PC-3 (cell line): ENCODE data around the gene TREX2. TPM values are rescaled to one million over a fixed set of nuclear protein-coding genes. Genes with fewer than 3 reads are reported as not detected.

ENCODE experiments used
- ATAC-seq: fragments of 200-7000 bp; cut with Tn5 transposase; 2 replicates; pipeline ENCODE4 v1.9.1; 2020; ENCODE audit warnings: mild to moderate bottlenecking, moderate library complexity
- BruUV-seq: library from RNA; stranded (reverse); fragments of 400-500 nt; replicated peaks from 2 replicates; lab custom pipeline; 2021; lab: Mats Ljungman, UMichigan
- CTCF ChIA-PET: fragments of 300-600 bp; sonication (Branson Sonifier 250); formaldehyde crosslinking; loops from one replicate; lab custom pipeline; 2022; ENCODE audit warnings: antibody characterized with exemption; lab: Charles Lee
- POLR2A ChIA-PET: fragments of 300-600 bp; sonication (Branson Sonifier 250); formaldehyde crosslinking; loops from one replicate; lab custom pipeline; 2022; ENCODE audit warnings: antibody characterized with exemption; ENCODE audit not compliant: unreplicated experiment; lab: Charles Lee
- DNase-seq: peaks from one replicate; pipeline ENCODE4 v3.0.0-alpha.2; 2015
- H2AFZ ChIP-seq: fragments of 300-600 bp; sonication (generic); 2 replicates; pipeline ENCODE4 v1.6.0; 2016; ENCODE audit warnings: antibody characterized with exemption, low read length
- H3F3A ChIP-seq: fragments of 300-600 bp; sonication (generic); one replicate; pipeline ENCODE4 v1.6.0; 2017; ENCODE audit warnings: antibody characterized with exemption, low read length, control low read depth, mild to moderate bottlenecking; ENCODE audit not compliant: unreplicated experiment
- H3K27ac ChIP-seq: fragments of 300-600 bp; sonication (generic); 2 replicates; pipeline ENCODE4 v1.5.1; 2016; ENCODE audit warnings: mild to moderate bottlenecking, low read length
- H3K27me3 ChIP-seq: fragments of 300-600 bp; sonication (generic); 2 replicates; pipeline ENCODE4 v1.6.1; 2016; ENCODE audit warnings: low read length, mixed read lengths
- H3K36me3 ChIP-seq: fragments of 300-600 bp; sonication (generic); 2 replicates; pipeline ENCODE4 v1.6.1; 2016; ENCODE audit warnings: low read depth, mixed run types, low read length, mixed read lengths
- H3K4me1 ChIP-seq: fragments of 300-600 bp; sonication (generic); 2 replicates; pipeline ENCODE4 v1.5.1; 2016; ENCODE audit warnings: low read length; ENCODE audit not compliant: insufficient read depth
- H3K4me2 ChIP-seq: fragments of 300-600 bp; sonication (generic); 2 replicates; pipeline ENCODE4 v1.6.0; 2016; ENCODE audit warnings: low read length
- H3K4me3 ChIP-seq: fragments of 300-600 bp; sonication (generic); 2 replicates; pipeline ENCODE4 v1.5.1; 2016; ENCODE audit warnings: mild to moderate bottlenecking, low read length, mixed read lengths
- H3K79me2 ChIP-seq: fragments of 300-600 bp; sonication (generic); 2 replicates; pipeline ENCODE4 v1.6.1; 2017; ENCODE audit warnings: low read length, mixed read lengths
- H3K9ac ChIP-seq: fragments of 300-600 bp; sonication (generic); 2 replicates; pipeline ENCODE4 v1.6.0; 2016; ENCODE audit warnings: mild to moderate bottlenecking, low read length
- H3K9me2 ChIP-seq: fragments of 300-600 bp; sonication (generic); replicated peaks from 2 replicates; pipeline ENCODE4 v1.6.1; 2016; ENCODE audit warnings: mixed run types, low read length, mixed read lengths
- H3K9me3 ChIP-seq: fragments of 300-600 bp; sonication (generic); 2 replicates; pipeline ENCODE4 v1.6.1; 2016; ENCODE audit warnings: low read length, mixed read lengths
- H4K20me1 ChIP-seq: fragments of 300-600 bp; sonication (generic); 2 replicates; pipeline ENCODE4 v1.6.1; 2016; ENCODE audit warnings: low read length, mixed read lengths
- EZH2 ChIP-seq: fragments of 300-600 bp; sonication (generic); IDR thresholded peaks from one replicate; pipeline ENCODE4 v1.6.1; 2017; ENCODE audit warnings: antibody characterized with exemption, mild to moderate bottlenecking, low read length; ENCODE audit not compliant: unreplicated experiment
- EZH2phosphoT487 ChIP-seq: fragments of 300-600 bp; sonication (generic); IDR thresholded peaks from 2 replicates; pipeline ENCODE4 v1.6.1; 2018; ENCODE audit warnings: mild to moderate bottlenecking, antibody characterized with exemption, low read length, borderline replicate concordance
- intact Hi-C: fragments of 100-400 bp; cut with micrococcal nuclease; formaldehyde crosslinking; loops from 2 replicates; pipeline ENCODE4 v1.9.0; 2023
- total RNA-seq: library from RNA; depleted of rRNA; stranded (reverse); fragments of >200 nt; gene quantifications from 2 replicates; pipeline ENCODE4 v1.2.3, GENCODE V29; 2014
- TF ChIP-seq, protein P1 (sequence below): fragments of 300-600 bp; sonication (generic); conservative IDR thresholded peaks from 2 replicates; pipeline ENCODE4 v1.5.1; 2017; ENCODE audit warnings: antibody characterized with exemption, low read depth, mild to moderate bottlenecking, low read length

TREX2 gene
- total RNA-seq, 1 experiment from 2014 or later = 1.4 TPM

DNA sequence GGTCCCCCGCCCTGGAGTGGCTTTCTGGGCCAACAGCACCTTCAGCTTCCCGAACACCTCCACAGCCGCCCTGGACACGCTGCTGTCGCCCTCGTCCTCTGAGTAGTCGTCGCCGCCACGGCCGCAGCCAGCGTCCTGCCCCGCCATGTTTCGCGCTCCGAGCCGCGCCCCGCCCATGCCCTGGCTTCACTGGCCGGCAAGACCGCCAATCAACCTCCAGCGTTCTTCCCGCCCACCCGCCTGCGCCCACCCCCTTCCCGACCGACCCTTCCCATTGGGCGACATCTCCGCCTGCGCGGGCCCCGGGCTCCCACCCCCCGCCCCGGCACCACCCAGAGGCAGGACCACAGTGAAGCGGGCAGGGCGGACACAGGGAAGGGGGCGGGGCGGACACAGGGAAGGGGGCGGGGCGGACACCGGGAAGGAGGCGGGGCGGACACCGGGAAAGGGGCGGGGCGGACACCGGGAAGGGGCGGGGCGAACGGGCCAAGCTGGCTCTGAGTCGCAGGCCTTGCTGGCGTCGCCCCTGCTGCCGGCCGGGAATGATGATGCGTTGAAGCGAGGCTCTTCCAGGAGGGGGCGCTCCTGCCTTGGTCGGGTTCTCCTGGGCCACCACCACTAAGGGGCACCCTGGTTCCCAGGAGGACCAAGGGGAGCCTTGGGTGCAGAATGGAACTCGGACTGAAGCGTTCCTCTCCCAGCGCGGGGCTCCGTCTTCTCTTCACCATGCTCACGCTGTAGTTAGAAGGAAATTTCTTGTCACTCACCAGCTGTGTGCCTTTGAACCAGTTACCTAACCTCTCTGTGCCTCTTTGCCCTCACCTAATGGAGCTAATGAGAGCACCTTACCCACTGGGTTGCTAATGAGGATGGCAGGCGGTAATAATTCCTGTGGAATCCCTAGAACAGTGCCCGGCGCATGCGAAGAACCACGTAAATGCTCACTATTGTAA, 24.8 kb upstream of the TREX2 start, which contains the start of gene HAUS7:
Gene HAUS7 (minus strand): TSS at position 166 of the 953 bp plus-strand sequence. CDS start 19 bp downstream, at position 147.
- no TSS peak for BruUV-seq
- Histone ChIP-seq H3F3A (no peaks in the 10 kb centered on the region), H3K27ac (no peak within 1 kb of the TSS), H3K27me3 (no peaks in the 10 kb centered on the region), H3K9me3 (no peaks in the 10 kb centered on the region), H4K20me1 (no peaks in the 10 kb centered on the region), H3K4me2 (peak within 1 kb of the TSS; percentile 97), H3K4me3 (peak within 1 kb of the TSS; percentile 95), H3K36me3 (no peaks in the 10 kb centered on the region), H2AFZ (peak within 1 kb of the TSS; percentile 82), H3K9me2 (no peaks in the 10 kb centered on the region), H3K9ac (peak within 1 kb of the TSS; percentile 95), H3K79me2 (peaks cover 27% of the 10 kb centered on the region), H3K4me1 (no peaks in the 10 kb centered on the region; the same call in 1 of the 2 replicates)
- TF ChIP-seq, protein P1, sequence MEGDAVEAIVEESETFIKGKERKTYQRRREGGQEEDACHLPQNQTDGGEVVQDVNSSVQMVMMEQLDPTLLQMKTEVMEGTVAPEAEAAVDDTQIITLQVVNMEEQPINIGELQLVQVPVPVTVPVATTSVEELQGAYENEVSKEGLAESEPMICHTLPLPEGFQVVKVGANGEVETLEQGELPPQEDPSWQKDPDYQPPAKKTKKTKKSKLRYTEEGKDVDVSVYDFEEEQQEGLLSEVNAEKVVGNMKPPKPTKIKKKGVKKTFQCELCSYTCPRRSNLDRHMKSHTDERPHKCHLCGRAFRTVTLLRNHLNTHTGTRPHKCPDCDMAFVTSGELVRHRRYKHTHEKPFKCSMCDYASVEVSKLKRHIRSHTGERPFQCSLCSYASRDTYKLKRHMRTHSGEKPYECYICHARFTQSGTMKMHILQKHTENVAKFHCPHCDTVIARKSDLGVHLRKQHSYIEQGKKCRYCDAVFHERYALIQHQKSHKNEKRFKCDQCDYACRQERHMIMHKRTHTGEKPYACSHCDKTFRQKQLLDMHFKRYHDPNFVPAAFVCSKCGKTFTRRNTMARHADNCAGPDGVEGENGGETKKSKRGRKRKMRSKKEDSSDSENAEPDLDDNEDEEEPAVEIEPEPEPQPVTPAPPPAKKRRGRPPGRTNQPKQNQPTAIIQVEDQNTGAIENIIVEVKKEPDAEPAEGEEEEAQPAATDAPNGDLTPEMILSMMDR = peak; percentile 77
- TF ChIP-seq EZH2phosphoT487 = no peak
- ATAC-seq (peak; percentile 85), DNase-seq (peak; percentile 87)
- CTCF ChIA-PET = interaction anchor here (0.6 to 1.0 kb wide), 5 partner anchors 10 to 232 kb away, joined by 3 to 25 read pairs (median 4); no protein-coding TSS in a partner anchor
- intact Hi-C loops = loop anchor here (2.0 kb wide), 1 partner anchor 36 kb away; no protein-coding TSS in a partner anchor
- POLR2A ChIA-PET = interaction anchor here (0.6 to 0.7 kb wide), 3 partner anchors 22 to 233 kb away, joined by 4 to 16 read pairs (median 9); no protein-coding TSS in a partner anchor

DNA sequence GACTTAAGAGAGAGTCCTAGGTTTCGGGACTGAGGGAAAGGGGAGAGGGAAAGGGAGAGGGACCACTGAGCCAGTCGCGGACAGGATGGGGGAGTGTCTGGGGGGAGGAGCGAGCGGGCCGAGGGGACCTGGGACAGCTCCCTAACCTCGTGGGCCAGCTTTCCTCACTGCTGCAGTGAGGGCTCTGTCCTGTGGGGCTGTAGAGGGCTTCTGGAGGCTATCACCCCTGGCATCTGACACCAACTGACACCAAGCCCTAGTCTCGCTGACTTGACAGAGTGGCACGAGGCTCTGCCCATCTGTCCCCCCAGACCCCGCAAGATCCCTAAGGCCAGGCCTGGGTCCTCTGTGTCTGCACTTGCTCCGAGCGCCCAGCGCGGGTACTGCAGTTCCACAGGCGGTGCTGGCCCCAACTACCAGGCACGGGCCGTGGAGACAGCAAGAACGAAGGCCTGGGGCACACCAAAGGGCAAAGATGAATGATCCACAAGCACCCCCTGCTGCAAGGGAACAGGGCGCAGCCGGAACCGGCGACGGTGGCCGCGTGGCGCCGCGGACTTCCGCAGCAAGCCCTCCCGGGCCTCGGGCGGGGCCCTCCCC, 24.1 kb upstream of the TREX2 start:
- no peaks in the 10 kb centered on the region for H3K9me2 ChIP-seq
- DNase-seq (peak; percentile 28), ATAC-seq (peak; percentile 39)
- H3K9me3 ChIP-seq = no peaks in the 10 kb centered on the region
- no peaks in the 10 kb centered on the region for H3K27me3 ChIP-seq
- H3K36me3 ChIP-seq = no peaks in the 10 kb centered on the region
- no peaks in the 10 kb centered on the region for H3F3A ChIP-seq
- H3K27ac ChIP-seq = no peak overlapping the region
- ChIA-PET CTCF (interaction anchor here (0.6 to 1.0 kb wide), 3 partner anchors 9 to 408 kb away, joined by 3 to 25 read pairs (median 4); no protein-coding TSS in a partner anchor), POLR2A (no interaction called here)
- peak overlapping the region; percentile 95 for H3K9ac ChIP-seq
- no peaks in the 10 kb centered on the region for H4K20me1 ChIP-seq
- TSS peak; percentile 52 for BruUV-seq
- peak overlapping the region; percentile 95 for H3K4me3 ChIP-seq
- H2AFZ ChIP-seq = peak overlapping the region; percentile 82
- H3K4me2 ChIP-seq = peak overlapping the region; percentile 97
- H3K4me1 ChIP-seq = no peaks in the 10 kb centered on the region; the same call in 1 of the 2 replicates
- intact Hi-C loops = loop anchor here (2.0 kb wide), 1 partner anchor 37 kb away; no protein-coding TSS in a partner anchor
- peaks cover 27% of the 10 kb centered on the region for H3K79me2 ChIP-seq
- TF ChIP-seq, protein P1 = no peak
- no peak for TF ChIP-seq EZH2phosphoT487
- no peak for TF ChIP-seq EZH2
